Liver (tissue), 9 donors: Measurements from ENCODE around the gene EFNA2. TPM values are rescaled to one million over a fixed set of nuclear protein-coding genes. Genes with fewer than 3 reads are reported as not detected.

Experiments used
- DNase-seq: peaks from one replicate; pipeline ENCODE4 v3.0.0-alpha.2; 2017; ENCODE audit warnings: low spot score
- H3K27ac ChIP-seq, 2 donors: one replicate each; pipeline ENCODE4 v1.7.0; 2013; ENCODE audit warnings: inconsistent platforms in 2 of 2, low read length in 2 of 2, control low read depth in 1 of 2, low read depth in 1 of 2, mild to moderate bottlenecking in 1 of 2
- H3K27me3 ChIP-seq, 4 donors: one replicate each; pipeline versions ENCODE4 v1.6.1 to v1.7.0; 2013; ENCODE audit warnings: low read length in 3 of 4, inconsistent platforms in 1 of 4, mild to moderate bottlenecking in 1 of 4, moderate library complexity in 1 of 4; ENCODE audit not compliant: control insufficient read depth in 4 of 4, insufficient read depth in 4 of 4
- H3K36me3 ChIP-seq, 4 donors: one replicate each; pipeline versions ENCODE4 v1.6.1 to v1.7.0; 2013; ENCODE audit warnings: low read length in 3 of 4, mild to moderate bottlenecking in 3 of 4, low read depth in 1 of 4, moderate library complexity in 1 of 4; ENCODE audit not compliant: control insufficient read depth in 4 of 4, insufficient read depth in 3 of 4
- H3K4me1 ChIP-seq, 4 donors: one replicate each; pipeline versions ENCODE4 v1.6.1 to v1.7.0; 2013; ENCODE audit warnings: low read length in 3 of 4, mild to moderate bottlenecking in 3 of 4, moderate library complexity in 1 of 4; ENCODE audit not compliant: control insufficient read depth in 4 of 4, insufficient read depth in 4 of 4
- H3K4me3 ChIP-seq, 3 donors: one replicate each; pipeline versions ENCODE4 v1.6.1 to v1.7.0; 2013; ENCODE audit warnings: low read length in 3 of 3, control low read depth in 1 of 3, low read depth in 1 of 3, mild to moderate bottlenecking in 1 of 3
- H3K9ac ChIP-seq, 2 donors: one replicate each; pipeline ENCODE4 v1.7.0; 2013; ENCODE audit warnings: low read length in 2 of 2, mild to moderate bottlenecking in 2 of 2, moderate library complexity in 2 of 2, control low read depth in 1 of 2, low read depth in 1 of 2
- H3K9me3 ChIP-seq, 4 donors: one replicate each; pipeline versions ENCODE4 v1.6.1 to v1.7.0; 2013; ENCODE audit warnings: low read length in 3 of 4; ENCODE audit not compliant: control insufficient read depth in 4 of 4
- ATF3 ChIP-seq: IDR thresholded peaks from 2 replicates; pipeline ENCODE4 v1.6.1; 2016; ENCODE audit warnings: antibody characterized with exemption
- EGR1 ChIP-seq, 2 donors: IDR thresholded peaks; 2 replicates each; pipeline ENCODE4 v1.6.1; 2016 to 2018; ENCODE audit warnings: antibody characterized with exemption in 2 of 2, low read depth in 2 of 2
- FOXA1 ChIP-seq: IDR thresholded peaks from 2 replicates; pipeline ENCODE4 v1.6.1; 2016; ENCODE audit warnings: antibody characterized with exemption
- FOXA2 ChIP-seq: IDR thresholded peaks from 2 replicates; pipeline ENCODE4 v1.6.1; 2016; ENCODE audit warnings: antibody characterized with exemption
- GABPA ChIP-seq, 2 donors: IDR thresholded peaks in 1 of 2; conservative IDR thresholded peaks in 1 of 2; 2 replicates each; pipeline ENCODE4 v1.6.1; 2016; ENCODE audit warnings: antibody characterized with exemption in 2 of 2, mild to moderate bottlenecking in 1 of 2, moderate library complexity in 1 of 2
- HNF4A ChIP-seq, 2 donors: conservative IDR thresholded peaks; 2 replicates each; pipeline ENCODE4 v1.6.1; 2016; ENCODE audit warnings: antibody characterized with exemption in 2 of 2, mild to moderate bottlenecking in 2 of 2
- HNF4G ChIP-seq: IDR thresholded peaks from 2 replicates; pipeline ENCODE4 v1.6.1; 2016; ENCODE audit warnings: antibody characterized with exemption
- JUND ChIP-seq, 2 donors: IDR thresholded peaks; 2 replicates each; pipeline ENCODE4 v1.6.1; 2016; ENCODE audit warnings: antibody characterized with exemption in 2 of 2
- NR2F2 ChIP-seq: IDR thresholded peaks from 2 replicates; pipeline ENCODE4 v1.6.1; 2016; ENCODE audit warnings: antibody characterized with exemption
- RAD21 ChIP-seq, 2 donors: IDR thresholded peaks; 2 replicates each; pipeline ENCODE4 v1.6.1; 2016; ENCODE audit warnings: antibody characterized with exemption in 2 of 2, mild to moderate bottlenecking in 2 of 2
- RXRA ChIP-seq, 2 donors: IDR thresholded peaks; 2 replicates each; pipeline ENCODE4 v1.6.1; 2017 to 2018; ENCODE audit warnings: antibody characterized with exemption in 2 of 2, mild to moderate bottlenecking in 1 of 2
- SP1 ChIP-seq: IDR thresholded peaks from 2 replicates; pipeline ENCODE4 v1.6.1; 2018; ENCODE audit warnings: antibody characterized with exemption, mild to moderate bottlenecking
- TAF1 ChIP-seq: conservative IDR thresholded peaks from 2 replicates; pipeline ENCODE4 v1.6.1; 2016; ENCODE audit warnings: antibody characterized with exemption, mild to moderate bottlenecking
- YY1 ChIP-seq: IDR thresholded peaks from 2 replicates; pipeline ENCODE4 v1.6.1; 2016; ENCODE audit warnings: antibody characterized with exemption, mild to moderate bottlenecking
- ZBTB33 ChIP-seq: IDR thresholded peaks from 2 replicates; pipeline ENCODE4 v1.6.1; 2016; ENCODE audit warnings: antibody characterized with exemption
- WGBS: extraction: QIAGEN DNeasy Blood & Tissue Kit; methylation state at CpG from one replicate; pipeline ENCODE4 v1.1.7; 2013; 5-methylcytosine and 5-hydroxymethylcytosine counted together
- polyA plus RNA-seq, 2 donors: library from polyadenylated mRNA; stranded (reverse) in 1 of 2; unstranded in 1 of 2; fragments of 200-250 nt in 1 of 2; fragments of >200 nt in 1 of 2; fragmentation: Nextera tagmentation in 1 of 2; extraction: Ambion mirVana in 1 of 2; gene quantifications; one replicate each; pipeline versions ENCODE4 v1.2.1 to v1.2.3, GENCODE V29; 2013 to 2015
- total RNA-seq, 2 donors: library from RNA; depleted of rRNA; stranded (reverse); fragments of >200 nt; gene quantifications; one replicate each; pipeline ENCODE4 v1.2.3, GENCODE V29; 2014
- TF ChIP-seq, protein P1 (sequence below): IDR thresholded peaks from 2 replicates; pipeline ENCODE4 v1.6.1; 2016; ENCODE audit warnings: antibody characterized with exemption
- TF ChIP-seq, protein P2 (sequence below): IDR thresholded peaks from 2 replicates; pipeline ENCODE4 v1.6.1; 2016; ENCODE audit warnings: antibody characterized with exemption, mild to moderate bottlenecking
- TF ChIP-seq, protein P3 (sequence below): fragments of 150-350 bp; IDR thresholded peaks from 2 replicates; pipeline ENCODE4 v1.5.1; 2017; ENCODE audit warnings: improper control_type of control experiment, low read depth, low read length; ENCODE audit not compliant: missing input control
- donor health status: healthy.
- donor health status: healthy.
- donor health status: healthy.
- donor health status: healthy.
- donor health status: healthy.

EFNA2 gene
- total and polyA plus RNA-seq, 4 donors = 0.98 to 9.8 (median 4.3) TPM

- H3K4me3 ChIP-seq = no peak overlapping the region
- WGBS = 85% methylated on average over 25 of the region's 25 CpGs
- H3K9ac ChIP-seq = no peak overlapping the region
- H3K27ac ChIP-seq = no peak overlapping the region
- peaks cover 13 to 46% (median 37%) of the 10 kb centered on the region in 4 donors for H3K4me1 ChIP-seq
- peaks cover 3 to 11% (median 8%) of the 10 kb centered on the region in 4 donors for H3K36me3 ChIP-seq
- H3K9me3 ChIP-seq = no peaks in the 10 kb centered on the region
- no peak for DNase-seq
- TF ChIP-seq EGR1 (IDR thresholded peaks at IDR 0.05; ENCODE audit: low read depth in 2 of 2) = no peak
- no peak for TF ChIP-seq YY1
- TF ChIP-seq RAD21 (IDR thresholded peaks at IDR 0.05) = no peak
- no peak for TF ChIP-seq SP1
- TF ChIP-seq FOXA1 = no peak
- TF ChIP-seq FOXA2 = no peak
- TF ChIP-seq, protein P1, sequence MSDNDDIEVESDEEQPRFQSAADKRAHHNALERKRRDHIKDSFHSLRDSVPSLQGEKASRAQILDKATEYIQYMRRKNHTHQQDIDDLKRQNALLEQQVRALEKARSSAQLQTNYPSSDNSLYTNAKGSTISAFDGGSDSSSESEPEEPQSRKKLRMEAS = no peak
- TF ChIP-seq HNF4A (conservative IDR thresholded peaks at IDR 0.05) = no peak
- TF ChIP-seq GABPA (IDR thresholded peaks at IDR 0.05 in 1 of 2, conservative IDR thresholded peaks at IDR 0.05 in 1 of 2) = no peak
- no peak for TF ChIP-seq ATF3
- no peak for TF ChIP-seq ZBTB33
- TF ChIP-seq, protein P2, sequence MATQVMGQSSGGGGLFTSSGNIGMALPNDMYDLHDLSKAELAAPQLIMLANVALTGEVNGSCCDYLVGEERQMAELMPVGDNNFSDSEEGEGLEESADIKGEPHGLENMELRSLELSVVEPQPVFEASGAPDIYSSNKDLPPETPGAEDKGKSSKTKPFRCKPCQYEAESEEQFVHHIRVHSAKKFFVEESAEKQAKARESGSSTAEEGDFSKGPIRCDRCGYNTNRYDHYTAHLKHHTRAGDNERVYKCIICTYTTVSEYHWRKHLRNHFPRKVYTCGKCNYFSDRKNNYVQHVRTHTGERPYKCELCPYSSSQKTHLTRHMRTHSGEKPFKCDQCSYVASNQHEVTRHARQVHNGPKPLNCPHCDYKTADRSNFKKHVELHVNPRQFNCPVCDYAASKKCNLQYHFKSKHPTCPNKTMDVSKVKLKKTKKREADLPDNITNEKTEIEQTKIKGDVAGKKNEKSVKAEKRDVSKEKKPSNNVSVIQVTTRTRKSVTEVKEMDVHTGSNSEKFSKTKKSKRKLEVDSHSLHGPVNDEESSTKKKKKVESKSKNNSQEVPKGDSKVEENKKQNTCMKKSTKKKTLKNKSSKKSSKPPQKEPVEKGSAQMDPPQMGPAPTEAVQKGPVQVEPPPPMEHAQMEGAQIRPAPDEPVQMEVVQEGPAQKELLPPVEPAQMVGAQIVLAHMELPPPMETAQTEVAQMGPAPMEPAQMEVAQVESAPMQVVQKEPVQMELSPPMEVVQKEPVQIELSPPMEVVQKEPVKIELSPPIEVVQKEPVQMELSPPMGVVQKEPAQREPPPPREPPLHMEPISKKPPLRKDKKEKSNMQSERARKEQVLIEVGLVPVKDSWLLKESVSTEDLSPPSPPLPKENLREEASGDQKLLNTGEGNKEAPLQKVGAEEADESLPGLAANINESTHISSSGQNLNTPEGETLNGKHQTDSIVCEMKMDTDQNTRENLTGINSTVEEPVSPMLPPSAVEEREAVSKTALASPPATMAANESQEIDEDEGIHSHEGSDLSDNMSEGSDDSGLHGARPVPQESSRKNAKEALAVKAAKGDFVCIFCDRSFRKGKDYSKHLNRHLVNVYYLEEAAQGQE = no peak
- no peak for TF ChIP-seq JUND (IDR thresholded peaks at IDR 0.05)
- no peak for TF ChIP-seq NR2F2
- TF ChIP-seq TAF1 = no peak
- TF ChIP-seq, protein P3, sequence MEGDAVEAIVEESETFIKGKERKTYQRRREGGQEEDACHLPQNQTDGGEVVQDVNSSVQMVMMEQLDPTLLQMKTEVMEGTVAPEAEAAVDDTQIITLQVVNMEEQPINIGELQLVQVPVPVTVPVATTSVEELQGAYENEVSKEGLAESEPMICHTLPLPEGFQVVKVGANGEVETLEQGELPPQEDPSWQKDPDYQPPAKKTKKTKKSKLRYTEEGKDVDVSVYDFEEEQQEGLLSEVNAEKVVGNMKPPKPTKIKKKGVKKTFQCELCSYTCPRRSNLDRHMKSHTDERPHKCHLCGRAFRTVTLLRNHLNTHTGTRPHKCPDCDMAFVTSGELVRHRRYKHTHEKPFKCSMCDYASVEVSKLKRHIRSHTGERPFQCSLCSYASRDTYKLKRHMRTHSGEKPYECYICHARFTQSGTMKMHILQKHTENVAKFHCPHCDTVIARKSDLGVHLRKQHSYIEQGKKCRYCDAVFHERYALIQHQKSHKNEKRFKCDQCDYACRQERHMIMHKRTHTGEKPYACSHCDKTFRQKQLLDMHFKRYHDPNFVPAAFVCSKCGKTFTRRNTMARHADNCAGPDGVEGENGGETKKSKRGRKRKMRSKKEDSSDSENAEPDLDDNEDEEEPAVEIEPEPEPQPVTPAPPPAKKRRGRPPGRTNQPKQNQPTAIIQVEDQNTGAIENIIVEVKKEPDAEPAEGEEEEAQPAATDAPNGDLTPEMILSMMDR = no peak
- no peak for TF ChIP-seq RXRA (IDR thresholded peaks at IDR 0.05)
- no peak for TF ChIP-seq HNF4G
- H3K27me3 ChIP-seq = no peaks in the 10 kb centered on the region
These were observed 6.7 kb upstream of the EFNA2 start for GRCh38 chr19:1278713-1279660.
